GM12873 (cell line): ENCODE data around the gene STK32B.

Experiments
- TF ChIP-seq, protein P1 (sequence below): IDR thresholded peaks from 2 replicates; pipeline ENCODE4 v1.5.1; 2012; ENCODE audit warnings: low read depth, mild to moderate bottlenecking, moderate library complexity, low read length, control low read depth; ENCODE audit not compliant: insufficient read depth; ENCODE audit errors: missing control alignments

The STK32B gene

DNA sequence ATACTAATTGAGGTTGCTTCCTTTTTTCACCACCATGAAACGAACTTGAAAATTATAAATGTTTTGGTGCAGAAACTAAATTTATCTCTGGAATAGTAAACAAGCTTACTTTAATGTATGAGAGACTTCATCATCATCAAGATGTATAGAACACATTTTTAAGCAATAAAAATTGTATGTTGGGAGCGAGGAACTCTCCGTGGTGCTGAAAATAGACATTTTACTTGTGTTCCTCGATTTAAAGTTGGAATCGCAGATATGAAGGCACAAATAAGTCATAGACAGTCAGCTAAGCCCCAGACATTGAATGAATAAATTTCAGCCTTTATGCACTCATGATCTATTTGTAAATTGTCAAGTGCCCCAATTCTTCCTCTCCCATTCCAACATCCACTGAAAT, 310.7 kb downstream of the STK32B start:
- TF ChIP-seq, protein P1, sequence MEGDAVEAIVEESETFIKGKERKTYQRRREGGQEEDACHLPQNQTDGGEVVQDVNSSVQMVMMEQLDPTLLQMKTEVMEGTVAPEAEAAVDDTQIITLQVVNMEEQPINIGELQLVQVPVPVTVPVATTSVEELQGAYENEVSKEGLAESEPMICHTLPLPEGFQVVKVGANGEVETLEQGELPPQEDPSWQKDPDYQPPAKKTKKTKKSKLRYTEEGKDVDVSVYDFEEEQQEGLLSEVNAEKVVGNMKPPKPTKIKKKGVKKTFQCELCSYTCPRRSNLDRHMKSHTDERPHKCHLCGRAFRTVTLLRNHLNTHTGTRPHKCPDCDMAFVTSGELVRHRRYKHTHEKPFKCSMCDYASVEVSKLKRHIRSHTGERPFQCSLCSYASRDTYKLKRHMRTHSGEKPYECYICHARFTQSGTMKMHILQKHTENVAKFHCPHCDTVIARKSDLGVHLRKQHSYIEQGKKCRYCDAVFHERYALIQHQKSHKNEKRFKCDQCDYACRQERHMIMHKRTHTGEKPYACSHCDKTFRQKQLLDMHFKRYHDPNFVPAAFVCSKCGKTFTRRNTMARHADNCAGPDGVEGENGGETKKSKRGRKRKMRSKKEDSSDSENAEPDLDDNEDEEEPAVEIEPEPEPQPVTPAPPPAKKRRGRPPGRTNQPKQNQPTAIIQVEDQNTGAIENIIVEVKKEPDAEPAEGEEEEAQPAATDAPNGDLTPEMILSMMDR, result no peak

- TF ChIP-seq, protein P1, result no peak
Measured at GRCh38 chr4:5364406-5364805, 313.1 kb downstream of the STK32B start.

- TF ChIP-seq, protein P1, result no peak
Measured at GRCh38 chr4:5365071-5366008, 314.1 kb downstream of the STK32B start.

DNA sequence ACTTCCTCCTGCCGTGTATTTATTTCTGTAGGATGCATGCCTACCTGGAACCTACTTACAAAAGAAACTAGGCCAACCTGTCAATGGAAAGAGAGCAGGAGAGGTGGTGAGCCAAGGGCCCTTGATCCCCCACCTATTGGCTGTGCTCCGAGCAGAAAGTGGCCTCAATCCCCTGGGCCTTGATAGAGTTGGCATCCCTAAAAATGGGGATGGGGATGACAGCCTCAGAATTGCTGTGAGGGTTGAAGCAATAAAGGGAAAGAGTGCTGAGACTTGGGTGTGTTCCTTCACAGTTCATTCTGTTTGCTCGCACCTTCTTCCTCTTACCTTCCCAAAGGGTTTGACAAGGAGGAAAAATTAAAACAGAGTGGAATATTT, 314.7 kb downstream of the STK32B start:
- TF ChIP-seq, protein P1, result no peak

DNA sequence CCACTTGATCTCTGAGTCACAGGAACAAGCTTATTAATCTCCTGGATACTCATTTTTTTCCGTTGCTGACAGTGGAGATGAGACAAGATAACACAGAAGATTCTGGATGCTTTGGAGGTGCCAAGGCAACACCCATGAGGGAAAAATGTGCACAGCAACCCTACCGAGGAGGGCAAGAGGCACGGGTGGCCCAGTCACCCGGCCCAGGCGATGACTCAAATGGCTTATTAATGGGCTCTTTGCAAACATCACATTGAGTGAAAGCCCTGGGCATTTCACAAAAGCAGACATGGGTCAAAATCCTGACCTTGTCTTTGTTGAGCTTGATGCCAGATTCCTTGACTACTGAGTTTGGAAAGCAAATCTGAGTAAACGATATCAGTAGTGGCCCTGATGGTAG, 315.1 kb downstream of the STK32B start:
- TF ChIP-seq, protein P1, result no peak

DNA sequence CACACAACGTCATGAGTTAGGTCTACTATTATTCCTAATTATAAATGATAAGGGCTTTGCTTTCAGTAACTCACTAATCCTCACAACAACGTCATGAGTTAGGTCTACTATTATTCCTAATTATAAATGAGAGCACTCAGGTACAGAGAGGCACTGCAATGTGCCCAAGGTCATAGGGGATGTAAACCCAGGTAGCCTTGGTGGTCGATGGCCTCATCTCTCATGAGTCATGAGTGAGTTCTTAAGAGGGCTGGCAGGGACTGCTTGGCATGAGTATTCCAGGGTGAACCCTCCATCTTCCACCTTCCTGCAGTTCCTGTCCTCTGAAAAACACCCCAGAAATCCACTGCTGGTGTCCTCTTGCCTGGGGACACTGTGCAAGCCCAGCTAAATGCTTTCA, 317.1 kb downstream of the STK32B start:
- TF ChIP-seq, protein P1, result no peak

- TF ChIP-seq, protein P1, result no peak
Measured at GRCh38 chr4:5370286-5370685, 319.0 kb downstream of the STK32B start.
